T follicular helper cell (primary cell): Measurements from ENCODE around the gene PKLR.
A peak's percentile ranks its signal among the peaks of the same experiment; 100 is the strongest.

Source experiments
- DNase-seq: peaks from one replicate; pipeline ENCODE4 v3.0.0-alpha.2; 2020; ENCODE audit warnings: low read depth

PKLR gene

GRCh38 chr1:155285063-155285462, 16.2 kb downstream of the PKLR start:
- DNase-seq, result no peak

- no peak for DNase-seq
Measured at GRCh38 chr1:155284476-155284875, 16.8 kb downstream of the PKLR start.

- DNase-seq, result no peak
Measured at GRCh38 chr1:155282488-155283091, 18.6 kb downstream of the PKLR start.

GRCh38 chr1:155279268-155279667, 22.0 kb downstream of the PKLR start:
- no peak for DNase-seq

GRCh38 chr1:155278689-155279160, 22.5 kb downstream of the PKLR start:
- DNase-seq, result no peak

GRCh38 chr1:155277902-155278688, 23.1 kb downstream of the PKLR start:
- peak; percentile 75 for DNase-seq

- DNase-seq, result peak; percentile 85
Measured at GRCh38 chr1:155277070-155277901, 24.0 kb downstream of the PKLR start, which contains the start of gene HCN3. TSS of gene HCN3 (plus strand) at chr1:155277463. CDS start at chr1:155277591, 128 bp downstream.

- DNase-seq, result peak; percentile 91
Measured at GRCh38 chr1:155273343-155274245, 27.6 kb downstream of the PKLR start, which contains the start of gene CLK2. TSS of gene CLK2 (minus strand) at chr1:155273504. CDS start at chr1:155270977, 2,527 bp downstream.

GRCh38 chr1:155272466-155273342, 28.5 kb downstream of the PKLR start:
- no peak for DNase-seq

GRCh38 chr1:155269381-155269780, 31.9 kb downstream of the PKLR start:
- DNase-seq, result no peak

- DNase-seq, result no peak
Measured at GRCh38 chr1:155268630-155269029, 32.6 kb downstream of the PKLR start.

GRCh38 chr1:155267373-155267772, 33.9 kb downstream of the PKLR start:
- DNase-seq, result no peak

- no peak for DNase-seq
Measured at GRCh38 chr1:155266553-155266952, 34.7 kb downstream of the PKLR start.

- DNase-seq, result no peak
Measured at GRCh38 chr1:155263067-155263466, 38.2 kb downstream of the PKLR start.

- DNase-seq, result peak; percentile 77
Measured at GRCh38 chr1:155261852-155262673, 39.2 kb downstream of the PKLR start, which contains the start of gene SCAMP3. TSS of gene SCAMP3 (minus strand) at chr1:155262360. CDS start at chr1:155262151, 209 bp downstream.

- no peak for DNase-seq
Measured at GRCh38 chr1:155261493-155261851, 39.8 kb downstream of the PKLR start.

- no peak for DNase-seq
Measured at GRCh38 chr1:155260276-155260675, 41.0 kb downstream of the PKLR start.

GRCh38 chr1:155256058-155256852, 45.0 kb downstream of the PKLR start:
- no peak for DNase-seq
